HUES48 (cell line): ENCODE data around the gene ARMH3.
"Not testable (repeated sequence)": the region's sequence is repeated elsewhere in the genome, so short reads cannot be mapped to it uniquely, and the experiment has no call there.

ENCODE experiments used
- H3K27ac ChIP-seq: one replicate; pipeline ENCODE4 v1.7.0; 2013; ENCODE audit warnings: low read depth, low read length, inconsistent platforms
- H3K27me3 ChIP-seq: 2 replicates; pipeline ENCODE4 v1.6.1; 2013; ENCODE audit warnings: mild to moderate bottlenecking, low read length; ENCODE audit not compliant: control insufficient read depth, insufficient read depth
- H3K36me3 ChIP-seq: 2 replicates; pipeline ENCODE4 v1.6.1; 2013; ENCODE audit warnings: low read length; ENCODE audit not compliant: control insufficient read depth, insufficient read depth
- H3K4me1 ChIP-seq: 2 replicates; pipeline ENCODE4 v1.6.1; 2013; ENCODE audit warnings: mild to moderate bottlenecking, low read length; ENCODE audit not compliant: control insufficient read depth, insufficient read depth
- H3K4me3 ChIP-seq: 2 replicates; pipeline ENCODE4 v1.5.1; 2013; ENCODE audit warnings: mild to moderate bottlenecking, low read depth, low read length
- H3K9ac ChIP-seq: 2 replicates; pipeline ENCODE4 v1.6.1; 2013; ENCODE audit warnings: mild to moderate bottlenecking, low read depth, low read length, moderate library complexity
- H3K9me3 ChIP-seq: 2 replicates; pipeline ENCODE4 v1.6.1; 2013; ENCODE audit warnings: low read length; ENCODE audit not compliant: control insufficient read depth, insufficient read depth

The ARMH3 gene

GRCh38 chr10:102040305-102041050 is 15.5 kb downstream of the ARMH3 start:
- Histone ChIP-seq H3K27me3 (no peaks in the 10 kb centered on the region), H3K36me3 (peaks cover 11% of the 10 kb centered on the region)

GRCh38 chr10:102038410-102038809 is 17.6 kb downstream of the ARMH3 start:
- Histone ChIP-seq H3K4me3 (no peak overlapping the region), H3K4me1 (no peaks in the 10 kb centered on the region), H3K27me3 (no peaks in the 10 kb centered on the region), H3K9ac (no peak overlapping the region), H3K27ac (no peak overlapping the region), H3K36me3 (peaks cover 15% of the 10 kb centered on the region), H3K9me3 (no peaks in the 10 kb centered on the region)

More at GRCh38 chr10:102040305-102041050, 15.5 kb downstream of the ARMH3 start:
- Histone ChIP-seq H3K9ac (no peak overlapping the region), H3K4me1 (no peaks in the 10 kb centered on the region), H3K9me3 (no peaks in the 10 kb centered on the region), H3K4me3 (no peak overlapping the region), H3K27ac (no peak overlapping the region)

GRCh38 chr10:102035807-102036206 is 20.2 kb downstream of the ARMH3 start:
- peaks cover 36% of the 10 kb centered on the region for H3K36me3 ChIP-seq
- H3K9ac ChIP-seq, H3K4me3 ChIP-seq, H3K27ac ChIP-seq, H3K27me3 ChIP-seq, H3K9me3 ChIP-seq, H3K4me1 ChIP-seq: not testable (repeated sequence)

GRCh38 chr10:102033787-102034186 is 22.2 kb downstream of the ARMH3 start:
- H3K27me3 ChIP-seq = no peaks in the 10 kb centered on the region
- H3K9ac ChIP-seq = no peak overlapping the region
- no peak overlapping the region for H3K4me3 ChIP-seq
- no peaks in the 10 kb centered on the region for H3K4me1 ChIP-seq
- no peak overlapping the region for H3K27ac ChIP-seq
- H3K36me3 ChIP-seq = peaks cover 46% of the 10 kb centered on the region
- no peaks in the 10 kb centered on the region; the same call in 1 of the 2 replicates for H3K9me3 ChIP-seq

- Histone ChIP-seq H3K9ac (no peak overlapping the region), H3K9me3 (no peaks in the 10 kb centered on the region; the same call in 1 of the 2 replicates), H3K4me1 (no peaks in the 10 kb centered on the region), H3K27me3 (no peaks in the 10 kb centered on the region), H3K4me3 (no peak overlapping the region), H3K27ac (no peak overlapping the region), H3K36me3 (peaks cover 54% of the 10 kb centered on the region)
Measured at GRCh38 chr10:102027261-102027660, 28.7 kb downstream of the ARMH3 start.

GRCh38 chr10:102024799-102025198 is 31.2 kb downstream of the ARMH3 start:
- no peak overlapping the region for H3K9ac ChIP-seq
- H3K27ac ChIP-seq = no peak overlapping the region
- H3K9me3 ChIP-seq = no peaks in the 10 kb centered on the region
- no peaks in the 10 kb centered on the region for H3K27me3 ChIP-seq
- H3K4me1 ChIP-seq = no peaks in the 10 kb centered on the region
- no peak overlapping the region for H3K4me3 ChIP-seq
- peaks cover 42% of the 10 kb centered on the region for H3K36me3 ChIP-seq

GRCh38 chr10:102020938-102021337 is 35.0 kb downstream of the ARMH3 start:
- no peak overlapping the region for H3K9ac ChIP-seq
- H3K27ac ChIP-seq = no peak overlapping the region
- H3K36me3 ChIP-seq = peaks cover 37% of the 10 kb centered on the region
- H3K4me1 ChIP-seq = no peaks in the 10 kb centered on the region
- H3K27me3 ChIP-seq = no peaks in the 10 kb centered on the region
- no peaks in the 10 kb centered on the region for H3K9me3 ChIP-seq
- no peak overlapping the region for H3K4me3 ChIP-seq

GRCh38 chr10:102017295-102017694 is 38.7 kb downstream of the ARMH3 start:
- Histone ChIP-seq H3K9ac (no peak overlapping the region), H3K4me3 (no peak overlapping the region), H3K36me3 (peaks cover 32% of the 10 kb centered on the region), H3K27me3 (no peaks in the 10 kb centered on the region), H3K9me3 (no peaks in the 10 kb centered on the region), H3K4me1 (no peaks in the 10 kb centered on the region), H3K27ac (no peak overlapping the region)

GRCh38 chr10:102016416-102016815 is 39.6 kb downstream of the ARMH3 start:
- Histone ChIP-seq H3K27ac (no peak overlapping the region), H3K27me3 (no peaks in the 10 kb centered on the region), H3K9ac (no peak overlapping the region), H3K9me3 (no peaks in the 10 kb centered on the region), H3K36me3 (peaks cover 32% of the 10 kb centered on the region), H3K4me3 (no peak overlapping the region), H3K4me1 (no peaks in the 10 kb centered on the region)

- H3K27ac ChIP-seq = no peak overlapping the region
- H3K9ac ChIP-seq = no peak overlapping the region
- H3K9me3 ChIP-seq = no peaks in the 10 kb centered on the region
- peaks cover 9% of the 10 kb centered on the region for H3K4me1 ChIP-seq
- no peak overlapping the region for H3K4me3 ChIP-seq
- no peaks in the 10 kb centered on the region for H3K27me3 ChIP-seq
- peaks cover 33% of the 10 kb centered on the region for H3K36me3 ChIP-seq
Measured at GRCh38 chr10:102010961-102011360, 45.0 kb downstream of the ARMH3 start.

- Histone ChIP-seq H3K9me3 (no peaks in the 10 kb centered on the region), H3K27me3 (no peaks in the 10 kb centered on the region), H3K4me3 (0 out of 2 replicates have a peak overlapping the region, but pooled peaks have one; percentile 34), H3K36me3 (peaks cover 40% of the 10 kb centered on the region), H3K27ac (peak overlapping the region; percentile 56), H3K9ac (no peak overlapping the region), H3K4me1 (peaks cover 9% of the 10 kb centered on the region)
Measured at GRCh38 chr10:102009801-102010425, 46.1 kb downstream of the ARMH3 start.
